Fibroblast of the aortic adventitia (primary cell): ENCODE measurements around the gene ATF5. TPM values are rescaled to one million over a fixed set of nuclear protein-coding genes. Genes with fewer than 3 reads are reported as not detected.
"Not testable (repeated sequence)": the region's sequence is repeated elsewhere in the genome, so short reads cannot be mapped to it uniquely, and the experiment has no call there.

ENCODE experiments used
- DNase-seq: peaks from one replicate; pipeline ENCODE4 v3.0.0-alpha.2; 2010; ENCODE audit warnings: low read depth
- H3K4me3 ChIP-seq: 2 replicates; pipeline ENCODE4 v1.5.1; 2011; ENCODE audit warnings: low read depth, mild to moderate bottlenecking, control low read depth, low read length, moderate library complexity
- CTCF ChIP-seq: IDR thresholded peaks from 2 replicates; pipeline ENCODE4 v1.5.1; 2011; ENCODE audit warnings: mild to moderate bottlenecking, low read length, control low read depth, inconsistent platforms; ENCODE audit not compliant: insufficient read depth
- total RNA-seq: library from RNA; depleted of rRNA; stranded (reverse); fragments of >200 nt; gene quantifications from 2 replicates; pipeline ENCODE4 v1.2.3, GENCODE V29; 2012; ENCODE audit warnings: low replicate concordance

Gene ATF5
- total RNA-seq, 1 donor: 81.5 TPM

DNA sequence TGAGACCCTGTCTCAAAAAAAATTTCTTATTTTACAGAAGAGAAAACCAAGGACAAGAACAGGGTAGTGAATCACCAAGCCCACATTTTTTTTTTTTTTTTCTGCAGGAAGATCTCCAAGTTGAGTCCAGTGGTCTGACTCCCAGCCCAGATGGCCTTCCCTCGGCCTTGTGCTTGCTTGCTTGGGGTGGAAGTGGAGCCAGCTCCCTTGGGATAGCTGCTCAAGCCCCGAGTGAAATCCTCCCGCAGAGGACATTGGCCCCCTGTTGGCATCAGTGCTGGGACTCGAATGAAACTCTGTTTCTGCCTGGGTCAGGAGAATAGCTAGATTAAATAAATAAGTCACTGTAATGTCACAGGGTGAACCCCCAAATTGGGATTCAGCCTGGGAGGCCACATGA is 9.7 kb downstream of the ATF5 start:
- no peak overlapping the region for H3K4me3 ChIP-seq
- no peak for DNase-seq
- no peak for TF ChIP-seq CTCF

DNA sequence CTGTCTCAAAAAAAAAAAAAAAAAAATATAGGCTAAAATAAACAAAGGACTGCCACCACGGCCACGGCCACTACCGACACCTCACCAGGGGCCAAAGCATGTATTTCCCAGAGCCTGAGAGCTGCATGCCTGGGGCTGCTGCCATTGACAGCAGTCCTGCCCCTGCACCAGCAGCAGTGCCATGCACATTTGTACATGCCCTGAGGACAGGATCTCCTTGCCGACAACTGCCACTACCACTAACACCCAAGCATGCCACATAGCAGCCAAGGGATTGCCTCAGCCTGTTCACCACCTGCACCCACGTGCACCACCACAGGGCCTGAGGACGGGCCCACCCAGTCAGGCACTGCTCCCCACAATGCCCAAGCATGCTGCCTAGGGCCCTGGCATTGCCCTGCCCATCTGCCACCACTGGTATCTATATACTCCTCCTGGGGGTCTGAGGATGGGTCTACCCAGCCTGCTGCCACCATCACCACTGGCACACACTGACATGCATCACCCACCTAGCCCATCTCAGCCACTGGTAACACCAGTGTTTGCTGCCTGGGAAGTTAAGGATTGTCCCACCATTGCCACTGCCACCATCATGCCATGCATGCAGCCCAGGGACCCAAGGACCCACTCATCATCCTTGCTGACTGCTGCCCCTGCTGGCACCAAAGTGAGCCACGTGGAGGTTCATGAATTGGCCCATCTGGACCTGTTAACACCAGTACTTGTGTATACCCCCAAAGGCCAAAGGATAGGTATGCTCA is 10.9 kb downstream of the ATF5 start:
- TF ChIP-seq CTCF: no peak
- no peak for DNase-seq

DNA sequence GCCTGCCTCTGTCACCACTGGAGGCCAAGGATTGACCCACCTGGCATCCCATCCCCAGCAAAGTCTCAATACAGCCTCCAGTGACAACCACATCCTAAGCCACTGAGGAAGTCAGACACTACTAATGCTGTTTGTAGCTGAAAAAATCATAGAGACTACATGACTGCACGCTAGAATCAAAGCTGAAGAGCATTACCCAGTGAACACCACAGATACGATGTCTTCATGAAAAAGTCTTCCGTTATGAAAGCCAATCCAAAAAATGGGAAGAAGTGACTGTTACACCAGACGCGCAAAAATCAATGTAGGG is 11.4 kb downstream of the ATF5 start:
- TF ChIP-seq CTCF: no peak
- no peak for DNase-seq
- no peak overlapping the region for H3K4me3 ChIP-seq

More for the DNA sequence above, 10.9 kb downstream of the ATF5 start:
- H3K4me3 ChIP-seq: no peak overlapping the region

GRCh38 chr19:49944567-49944966 is 15.6 kb downstream of the ATF5 start:
- DNase-seq, H3K4me3 ChIP-seq: not testable (repeated sequence)

DNA sequence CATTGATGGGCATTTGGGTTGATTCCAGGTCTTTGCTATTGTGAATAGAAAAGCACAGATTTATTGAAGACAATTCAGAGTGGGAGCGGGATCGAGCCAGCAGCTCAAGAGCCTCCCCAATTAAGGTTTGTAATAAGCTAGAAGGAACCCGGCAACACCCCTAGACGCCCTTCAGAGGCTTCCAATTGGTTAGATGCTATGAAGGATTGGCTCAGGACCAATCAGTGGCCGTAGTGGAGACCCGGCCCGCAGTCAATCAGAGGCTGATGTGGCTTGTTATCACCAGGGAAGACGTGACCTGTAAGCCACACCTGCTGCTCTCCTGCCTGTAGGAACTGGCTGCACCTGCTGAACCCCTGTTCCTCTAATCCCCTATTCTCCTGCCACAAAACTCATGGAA is 17.4 kb downstream of the ATF5 start:
- TF ChIP-seq CTCF: no peak
- H3K4me3 ChIP-seq: no peak overlapping the region
- DNase-seq: no peak

DNA sequence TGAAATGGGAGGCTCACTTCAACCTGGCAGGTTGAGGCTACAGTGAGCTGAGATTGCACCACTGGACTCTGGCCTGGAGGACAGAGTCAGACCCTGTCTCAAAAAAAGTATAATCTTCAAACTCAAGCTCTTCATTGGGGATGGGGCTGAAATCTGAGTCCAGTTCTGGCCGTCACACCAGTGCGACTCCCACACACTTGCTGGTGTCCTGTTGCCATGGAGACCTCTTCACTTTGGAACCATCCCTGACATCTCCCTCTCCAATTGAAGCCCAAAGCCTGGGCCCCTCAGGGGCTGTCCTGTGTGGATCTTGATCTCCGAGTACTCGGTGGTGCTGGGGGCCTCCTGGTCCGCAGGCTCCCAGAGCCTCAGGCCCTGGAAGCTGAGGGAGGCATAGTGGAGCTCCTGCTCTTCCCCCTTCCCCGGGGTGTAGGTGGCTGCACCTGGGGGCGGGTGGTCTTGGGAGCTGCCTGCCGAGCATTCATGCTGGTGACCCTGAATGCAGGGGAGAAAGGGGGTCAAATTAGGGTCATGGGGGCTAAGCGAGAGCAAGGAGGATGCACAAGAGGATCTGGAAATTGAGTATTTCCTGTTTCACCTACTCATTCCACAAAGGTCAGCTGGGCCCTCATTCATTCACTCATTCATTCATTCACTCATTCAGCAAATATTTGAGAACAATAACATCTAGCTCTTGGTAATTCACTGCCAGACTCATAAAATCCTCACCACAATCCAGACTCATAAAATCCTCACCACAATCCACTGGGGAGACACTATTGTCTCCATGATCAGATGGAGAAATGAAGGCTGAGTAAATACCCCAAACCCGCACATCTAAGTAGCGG is 21.0 kb downstream of the ATF5 start:
- TF ChIP-seq CTCF: no peak
- H3K4me3 ChIP-seq: no peak overlapping the region
- no peak for DNase-seq

GRCh38 chr19:49950590-49950948 is 21.6 kb downstream of the ATF5 start:
- DNase-seq: no peak
- no peak for TF ChIP-seq CTCF

More at GRCh38 chr19:49950590-49950948, 21.6 kb downstream of the ATF5 start:
- no peak overlapping the region for H3K4me3 ChIP-seq
